Measurements from ENCODE around the gene EIF6. TPM values are rescaled to one million over a fixed set of nuclear protein-coding genes. Genes with fewer than 3 reads are reported as not detected.
"Not testable (repeated sequence)": the region's sequence is repeated elsewhere in the genome, so short reads cannot be mapped to it uniquely, and the experiment has no call there.

The EIF6 gene
- total and polyA plus RNA-seq, 12 donors, result 56.7 to 263 (median 114) TPM

- TF ChIP-seq CTCF (IDR thresholded peaks at IDR 0.05), result no peak
- no peak for TF ChIP-seq POLR2A (IDR thresholded peaks at IDR 0.05)
- intact Hi-C loops (cut with DNase I), result no loop called here
- no peak overlapping the region for H3K27ac ChIP-seq
- H3K36me3 ChIP-seq (replicated peaks in 1 of 2), result peaks cover 0 to 10% of the 10 kb centered on the region in 2 donors
- no peaks in the 10 kb centered on the region for H3K27me3 ChIP-seq
- H3K4me1 ChIP-seq (replicated peaks in 1 of 2), result peaks cover 0 to 5% of the 10 kb centered on the region in 2 donors
- H3K9me3 ChIP-seq (replicated peaks in 1 of 3), result no peaks in the 10 kb centered on the region
- no peak overlapping the region for H3K4me3 ChIP-seq
- WGBS, 4 donors, result 60 to 89% (median 81%) methylated on average over 1 of the region's 1 CpG
- DNase-seq, result no peak
Observed at GRCh38 chr20:35264755-35265154, 19.8 kb downstream of the EIF6 start.

- Histone ChIP-seq H3K9me3 (replicated peaks in 1 of 3) (no peaks in the 10 kb centered on the region), H3K36me3 (replicated peaks in 1 of 2) (peaks cover 0 to 10% of the 10 kb centered on the region in 2 donors), H3K4me3 (no peak overlapping the region), H3K27ac (peak overlapping the region in 1 of 5 donors; percentile 26), H3K27me3 (no peaks in the 10 kb centered on the region), H3K4me1 (replicated peaks in 1 of 2) (peaks cover 0 to 5% of the 10 kb centered on the region in 2 donors)
- 68 to 78% (median 74%) methylated on average over 5 to 17 of the region's 17 CpGs for WGBS, 4 donors
- intact Hi-C loops (cut with DNase I), result no loop called here
- peak in 1 of 6 experiments; percentile 2 for TF ChIP-seq CTCF (IDR thresholded peaks at IDR 0.05)
- no peak for TF ChIP-seq POLR2A (IDR thresholded peaks at IDR 0.05)
- no peak for DNase-seq
Observed at GRCh38 chr20:35263532-35264341, 20.8 kb downstream of the EIF6 start.

GRCh38 chr20:35262731-35263531, 21.6 kb downstream of the EIF6 start:
- H3K36me3 ChIP-seq (replicated peaks in 1 of 2); H3K27me3 ChIP-seq; intact Hi-C loops (cut with DNase I); H3K9me3 ChIP-seq (replicated peaks in 1 of 3); H3K4me3 ChIP-seq; H3K4me1 ChIP-seq (replicated peaks in 1 of 2): not testable (repeated sequence)
- 47 to 58% (median 51%) methylated on average over 5 of the region's 8 CpGs for WGBS, 4 donors
- H3K27ac ChIP-seq, result peak overlapping the region in 1 of 5 donors; percentile 26
- peak in 2 of 7 donors; percentile 49 to 54 for DNase-seq
- TF ChIP-seq CTCF (IDR thresholded peaks at IDR 0.05), result peak in 1 of 6 experiments; percentile 9

DNA sequence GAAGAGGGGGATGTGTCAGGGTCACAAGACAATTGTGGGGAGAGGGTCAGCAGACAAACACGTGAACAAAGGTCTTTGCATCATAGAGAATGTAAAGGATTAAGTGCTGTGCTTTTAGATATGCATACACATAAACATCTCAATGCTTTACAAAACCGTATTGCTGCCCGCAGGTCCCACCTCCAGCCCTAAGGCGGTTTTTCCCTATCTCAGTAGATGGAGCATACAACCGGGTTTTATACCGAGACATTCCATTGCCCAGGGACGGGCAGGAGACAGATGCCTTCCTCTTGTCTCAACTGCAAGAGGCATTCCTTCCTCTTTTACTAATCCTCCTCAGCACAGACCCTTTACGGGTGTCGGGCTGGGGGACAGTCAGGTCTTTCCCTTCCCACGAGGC, 22.3 kb downstream of the EIF6 start:
- H3K27me3 ChIP-seq; H3K36me3 ChIP-seq (replicated peaks in 1 of 2); H3K9me3 ChIP-seq (replicated peaks in 1 of 3); DNase-seq; intact Hi-C loops (cut with DNase I); H3K27ac ChIP-seq; H3K4me3 ChIP-seq: not testable (repeated sequence)
- H3K4me1 ChIP-seq (replicated peaks in 1 of 2), result peaks cover 0 to 14% of the 10 kb centered on the region in 2 donors
- 78 to 83% (median 81%) methylated on average over 7 of the region's 10 CpGs for WGBS, 4 donors

Measured in adrenal gland (tissue), 12 donors.